ENCODE results near the gene MTPN. TPM values are rescaled to one million over a fixed set of nuclear protein-coding genes. Genes with fewer than 3 reads are reported as not detected.

Gene MTPN
- total and polyA plus RNA-seq, 2 donors (not counting 1 experiment from before 2014, with no cell fraction given): 158 to 215 TPM

- Histone ChIP-seq H4K20me1 (ENCODE audit: control insufficient read depth, extremely low read depth, insufficient read depth, low read length) (no peaks in the 10 kb centered on the region), H3K4me3 (replicated peaks in 1 of 4; ENCODE audit: control extremely low read depth in 1 of 4, insufficient read depth in 1 of 4, low read depth in 3 of 4, low read length in 4 of 4) (no peak overlapping the region), H3K27ac (ENCODE audit: insufficient read depth, low read length) (no peak overlapping the region), H3K9me3 (ENCODE audit: control insufficient read depth, insufficient read depth, low read depth, low read length) (no peaks in the 10 kb centered on the region), H3K27me3 (ENCODE audit: control insufficient read depth, insufficient read depth, low read length) (no peaks in the 10 kb centered on the region), H3K36me3 (ENCODE audit: control insufficient read depth, insufficient read depth, low read length) (no peaks in the 10 kb centered on the region), H3K79me2 (ENCODE audit: control insufficient read depth, insufficient read depth, low read length) (peaks cover 29% of the 10 kb centered on the region), H3K4me1 (ENCODE audit: control insufficient read depth, extremely low read depth, insufficient read depth, low read length) (no peaks in the 10 kb centered on the region), H2AFZ (ENCODE audit: low read length) (no peak overlapping the region), H3K4me2 (ENCODE audit: extremely low read depth, insufficient read depth, low read length) (no peak overlapping the region), H3K9ac (ENCODE audit: insufficient read depth, low read length) (no peak overlapping the region)
- no peak for DNase-seq (ENCODE audit: low read depth in 2 of 2)
- TF ChIP-seq EZH2 (IDR thresholded peaks at IDR 0.05; ENCODE audit: low read length, missing control alignments): no peak
- TF ChIP-seq, protein P1, sequence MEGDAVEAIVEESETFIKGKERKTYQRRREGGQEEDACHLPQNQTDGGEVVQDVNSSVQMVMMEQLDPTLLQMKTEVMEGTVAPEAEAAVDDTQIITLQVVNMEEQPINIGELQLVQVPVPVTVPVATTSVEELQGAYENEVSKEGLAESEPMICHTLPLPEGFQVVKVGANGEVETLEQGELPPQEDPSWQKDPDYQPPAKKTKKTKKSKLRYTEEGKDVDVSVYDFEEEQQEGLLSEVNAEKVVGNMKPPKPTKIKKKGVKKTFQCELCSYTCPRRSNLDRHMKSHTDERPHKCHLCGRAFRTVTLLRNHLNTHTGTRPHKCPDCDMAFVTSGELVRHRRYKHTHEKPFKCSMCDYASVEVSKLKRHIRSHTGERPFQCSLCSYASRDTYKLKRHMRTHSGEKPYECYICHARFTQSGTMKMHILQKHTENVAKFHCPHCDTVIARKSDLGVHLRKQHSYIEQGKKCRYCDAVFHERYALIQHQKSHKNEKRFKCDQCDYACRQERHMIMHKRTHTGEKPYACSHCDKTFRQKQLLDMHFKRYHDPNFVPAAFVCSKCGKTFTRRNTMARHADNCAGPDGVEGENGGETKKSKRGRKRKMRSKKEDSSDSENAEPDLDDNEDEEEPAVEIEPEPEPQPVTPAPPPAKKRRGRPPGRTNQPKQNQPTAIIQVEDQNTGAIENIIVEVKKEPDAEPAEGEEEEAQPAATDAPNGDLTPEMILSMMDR (conservative IDR thresholded peaks at IDR 0.05 in 1 of 2, IDR thresholded peaks at IDR 0.05 in 1 of 2; ENCODE audit: low read depth in 1 of 2, low read length in 2 of 2): no peak
Observed at GRCh38 chr7:135938563-135938962, 38.6 kb downstream of the MTPN start.

DNA sequence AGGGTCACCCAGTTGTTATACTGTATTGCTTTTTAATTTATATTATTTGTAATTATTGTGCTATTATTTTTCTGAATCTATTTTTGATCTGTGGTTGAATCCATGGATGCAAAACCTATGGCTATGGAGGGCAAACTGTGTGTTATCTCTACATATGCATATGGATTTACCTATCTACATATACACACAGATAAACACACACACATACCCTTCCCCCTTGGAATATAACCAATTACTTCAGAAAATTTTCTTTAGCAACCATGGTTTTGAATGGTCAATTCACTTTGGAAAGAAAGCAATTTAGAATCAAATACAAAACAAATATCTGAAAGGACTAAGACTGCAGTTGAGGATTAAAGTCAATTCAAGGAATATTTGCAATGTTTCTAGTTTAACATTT is 39.1 kb downstream of the MTPN start:
- H3K27me3 ChIP-seq (ENCODE audit: control insufficient read depth, insufficient read depth, low read length): no peaks in the 10 kb centered on the region
- no peaks in the 10 kb centered on the region for H3K4me1 ChIP-seq (ENCODE audit: control insufficient read depth, extremely low read depth, insufficient read depth, low read length)
- TF ChIP-seq, protein P1 (conservative IDR thresholded peaks at IDR 0.05 in 1 of 2, IDR thresholded peaks at IDR 0.05 in 1 of 2; ENCODE audit: low read depth in 1 of 2, low read length in 2 of 2): no peak
- TF ChIP-seq EZH2 (IDR thresholded peaks at IDR 0.05; ENCODE audit: low read length, missing control alignments): no peak
- H4K20me1 ChIP-seq (ENCODE audit: control insufficient read depth, extremely low read depth, insufficient read depth, low read length): no peaks in the 10 kb centered on the region
- no peaks in the 10 kb centered on the region for H3K36me3 ChIP-seq (ENCODE audit: control insufficient read depth, insufficient read depth, low read length)
- no peak overlapping the region for H3K27ac ChIP-seq (ENCODE audit: insufficient read depth, low read length)
- no peaks in the 10 kb centered on the region for H3K9me3 ChIP-seq (ENCODE audit: control insufficient read depth, insufficient read depth, low read depth, low read length)
- no peak overlapping the region for H3K9ac ChIP-seq (ENCODE audit: insufficient read depth, low read length)
- no peak overlapping the region for H3K4me2 ChIP-seq (ENCODE audit: extremely low read depth, insufficient read depth, low read length)
- DNase-seq (ENCODE audit: low read depth in 2 of 2): no peak
- H3K4me3 ChIP-seq (replicated peaks in 1 of 4; ENCODE audit: control extremely low read depth in 1 of 4, insufficient read depth in 1 of 4, low read depth in 3 of 4, low read length in 4 of 4): no peak overlapping the region
- H2AFZ ChIP-seq (ENCODE audit: low read length): no peak overlapping the region
- peaks cover 29% of the 10 kb centered on the region for H3K79me2 ChIP-seq (ENCODE audit: control insufficient read depth, insufficient read depth, low read length)

DNA sequence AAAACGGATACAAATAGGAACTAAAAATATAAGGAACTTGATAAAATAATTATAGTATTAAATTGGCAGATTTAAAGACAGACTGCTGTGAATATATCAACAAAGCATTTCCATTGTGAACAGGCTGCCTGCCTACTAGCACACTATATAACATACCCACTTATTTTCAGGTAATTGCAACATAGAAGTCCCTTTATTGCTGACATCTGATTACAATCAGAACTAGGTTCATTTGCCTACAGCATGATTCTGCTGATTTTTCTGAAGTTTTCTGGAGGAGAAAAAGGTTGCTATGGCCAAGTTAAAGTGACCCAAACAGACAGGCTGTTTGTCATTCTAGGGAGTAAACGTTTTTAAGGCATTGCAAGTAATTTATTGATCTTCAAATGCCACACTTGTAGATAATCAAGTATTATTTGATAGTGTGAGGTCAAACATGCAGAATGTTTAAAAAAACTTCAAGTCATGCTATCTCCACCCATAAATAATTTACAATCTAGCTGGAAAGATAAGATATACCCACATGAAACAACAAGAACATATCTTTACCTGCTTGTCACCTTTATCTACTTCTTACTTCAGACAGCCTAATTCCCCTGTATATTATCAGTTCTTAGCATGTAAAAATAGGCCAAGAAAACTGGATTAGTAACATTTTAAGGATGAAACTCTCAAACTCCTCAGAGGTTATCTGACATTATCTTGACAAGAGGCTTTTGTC is 40.5 kb downstream of the MTPN start:
- no peak for DNase-seq (ENCODE audit: low read depth in 2 of 2)

More for the DNA sequence above, 40.5 kb downstream of the MTPN start:
- H3K79me2 ChIP-seq (ENCODE audit: control insufficient read depth, insufficient read depth, low read length): peaks cover 29% of the 10 kb centered on the region
- H3K27ac ChIP-seq (ENCODE audit: insufficient read depth, low read length): no peak overlapping the region
- no peak overlapping the region for H2AFZ ChIP-seq (ENCODE audit: low read length)
- no peak overlapping the region for H3K4me2 ChIP-seq (ENCODE audit: extremely low read depth, insufficient read depth, low read length)
- no peak overlapping the region for H3K4me3 ChIP-seq (replicated peaks in 1 of 4; ENCODE audit: control extremely low read depth in 1 of 4, insufficient read depth in 1 of 4, low read depth in 3 of 4, low read length in 4 of 4)
- H3K27me3 ChIP-seq (ENCODE audit: control insufficient read depth, insufficient read depth, low read length): no peaks in the 10 kb centered on the region
- no peaks in the 10 kb centered on the region for H3K36me3 ChIP-seq (ENCODE audit: control insufficient read depth, insufficient read depth, low read length)
- H4K20me1 ChIP-seq (ENCODE audit: control insufficient read depth, extremely low read depth, insufficient read depth, low read length): no peaks in the 10 kb centered on the region
- no peaks in the 10 kb centered on the region for H3K9me3 ChIP-seq (ENCODE audit: control insufficient read depth, insufficient read depth, low read depth, low read length)
- TF ChIP-seq EZH2 (IDR thresholded peaks at IDR 0.05; ENCODE audit: low read length, missing control alignments): no peak
- TF ChIP-seq, protein P1 (conservative IDR thresholded peaks at IDR 0.05 in 1 of 2, IDR thresholded peaks at IDR 0.05 in 1 of 2; ENCODE audit: low read depth in 1 of 2, low read length in 2 of 2): no peak
- no peaks in the 10 kb centered on the region for H3K4me1 ChIP-seq (ENCODE audit: control insufficient read depth, extremely low read depth, insufficient read depth, low read length)
- H3K9ac ChIP-seq (ENCODE audit: insufficient read depth, low read length): no peak overlapping the region

Measured in fibroblast of lung (primary cell).